HG03025 (cell line): ENCODE results near the gene SRPX.

Experiments used
- ATAC-seq: cut with Tn5 transposase; IDR thresholded peaks from one replicate; pipeline ENCODE4 v1.9.1; 2021; ENCODE audit warnings: mild to moderate bottlenecking, moderate library complexity; ENCODE audit not compliant: unreplicated experiment, low FRiP score

The SRPX gene

GRCh38 chrX:38220415-38221390, at the start of gene SRPX:
SRPX (minus strand) TSS chrX:38220871; CDS start chrX:38220792, 79 bp downstream.
- no peak for ATAC-seq

- no peak for ATAC-seq
Measured at GRCh38 chrX:38268011-38268410, 47.3 kb upstream of the SRPX start.

- ATAC-seq, result no peak
Measured at GRCh38 chrX:38262715-38263620, 42.3 kb upstream of the SRPX start.

GRCh38 chrX:38260231-38260630, 39.6 kb upstream of the SRPX start:
- no peak for ATAC-seq

- no peak for ATAC-seq
Measured at GRCh38 chrX:38256019-38256418, 35.3 kb upstream of the SRPX start.

GRCh38 chrX:38249965-38250364, 29.3 kb upstream of the SRPX start:
- no peak for ATAC-seq

GRCh38 chrX:38247051-38247450, 26.4 kb upstream of the SRPX start:
- no peak for ATAC-seq

GRCh38 chrX:38240541-38240940, 19.9 kb upstream of the SRPX start:
- no peak for ATAC-seq

- no peak for ATAC-seq
Measured at GRCh38 chrX:38236901-38237615, 16.4 kb upstream of the SRPX start.

GRCh38 chrX:38233891-38234667, 13.4 kb upstream of the SRPX start:
- no peak for ATAC-seq

- no peak for ATAC-seq
Measured at GRCh38 chrX:38232079-38232686, 11.5 kb upstream of the SRPX start.

GRCh38 chrX:38225093-38225492, 4.4 kb upstream of the SRPX start:
- no peak for ATAC-seq

GRCh38 chrX:38224160-38224559, 3.5 kb upstream of the SRPX start:
- ATAC-seq, result no peak

- no peak for ATAC-seq
Measured at GRCh38 chrX:38221391-38221929, 789 bp upstream of the SRPX start.

GRCh38 chrX:38220024-38220414, 652 bp downstream of the SRPX start:
- ATAC-seq, result no peak

GRCh38 chrX:38216642-38217041, 4.0 kb downstream of the SRPX start:
- no peak for ATAC-seq

- no peak for ATAC-seq
Measured at GRCh38 chrX:38214551-38215531, 5.8 kb downstream of the SRPX start.

GRCh38 chrX:38214044-38214443, 6.6 kb downstream of the SRPX start:
- no peak for ATAC-seq
